CD14-positive monocyte (primary cell): ENCODE measurements around the gene SMAD3. TPM values are rescaled to one million over a fixed set of nuclear protein-coding genes. Genes with fewer than 3 reads are reported as not detected.

Experiments
- DNase-seq, 3 donors: peaks; one replicate each; pipeline ENCODE4 v3.0.0-alpha.2; 2011 to 2022
- H2AFZ ChIP-seq: 2 replicates; pipeline ENCODE4 v1.6.0; 2012; ENCODE audit warnings: mild to moderate bottlenecking, low read depth, low read length, inconsistent platforms; ENCODE audit not compliant: insufficient read depth, poor library complexity, severe bottlenecking
- H3K27ac ChIP-seq, 2 donors: 1 replicate in 1 of 2; 2 replicates in 1 of 2; pipeline ENCODE4 v1.5.1; 2012 to 2013; ENCODE audit warnings: low read length in 2 of 2, control low read depth in 1 of 2, inconsistent platforms in 1 of 2, low read depth in 1 of 2, mild to moderate bottlenecking in 1 of 2
- H3K27me3 ChIP-seq, 2 donors: one replicate each; pipeline versions ENCODE4 v1.6.0 to v1.6.1; 2011 to 2013; ENCODE audit warnings: low read length in 2 of 2; ENCODE audit not compliant: control insufficient read depth in 2 of 2, insufficient read depth in 2 of 2
- H3K36me3 ChIP-seq, 2 donors: replicated peaks in 1 of 2; 1 replicate in 1 of 2; 2 replicates in 1 of 2; pipeline versions ENCODE4 v1.5.1 to v1.6.1; 2012 to 2013; ENCODE audit warnings: low read length in 2 of 2, control low read depth in 1 of 2, inconsistent platforms in 1 of 2, mild to moderate bottlenecking in 1 of 2; ENCODE audit not compliant: insufficient read depth in 2 of 2, control insufficient read depth in 1 of 2
- H3K4me1 ChIP-seq, 2 donors: 1 replicate in 1 of 2; 2 replicates in 1 of 2; pipeline versions ENCODE4 v1.5.1 to v1.6.1; 2012 to 2013; ENCODE audit warnings: low read length in 2 of 2, control low read depth in 1 of 2, inconsistent platforms in 1 of 2, mild to moderate bottlenecking in 1 of 2, moderate library complexity in 1 of 2; ENCODE audit not compliant: insufficient read depth in 2 of 2, control insufficient read depth in 1 of 2
- H3K4me2 ChIP-seq: replicated peaks from 2 replicates; pipeline ENCODE3; 2012; ENCODE audit warnings: low read length, moderate library complexity, mild to moderate bottlenecking; ENCODE audit not compliant: poor library complexity, severe bottlenecking; ENCODE audit errors: extremely low read depth
- H3K4me3 ChIP-seq, 3 experiments: fragments of 200-600 bp in 1 of 3; sonication (generic) in 1 of 3; replicated peaks in 1 of 3; 1 replicate in 2 of 3; 2 replicates in 1 of 3; pipeline ENCODE4 v1.5.1; 2011 to 2013; ENCODE audit warnings: low read length in 3 of 3, mild to moderate bottlenecking in 3 of 3, control low read depth in 2 of 3, low read depth in 2 of 3, inconsistent platforms in 1 of 3, moderate library complexity in 1 of 3
- H3K79me2 ChIP-seq: 2 replicates; pipeline ENCODE4 v1.6.0; 2012; ENCODE audit warnings: mild to moderate bottlenecking, control low read depth, inconsistent platforms, low read length, moderate library complexity; ENCODE audit not compliant: insufficient read depth
- H3K9ac ChIP-seq: 2 replicates; pipeline ENCODE4 v1.6.0; 2017; ENCODE audit warnings: low read length, mild to moderate bottlenecking; ENCODE audit not compliant: insufficient read depth, poor library complexity, severe bottlenecking
- H3K9me3 ChIP-seq, 2 donors: replicated peaks in 1 of 2; 1 replicate in 1 of 2; 2 replicates in 1 of 2; pipeline versions ENCODE4 v1.5.1 to v1.6.1; 2012 to 2013; ENCODE audit warnings: low read length in 2 of 2, control low read depth in 1 of 2; ENCODE audit not compliant: control insufficient read depth in 1 of 2, insufficient read depth in 1 of 2
- H4K20me1 ChIP-seq: 2 replicates; pipeline ENCODE4 v1.6.0; 2012; ENCODE audit warnings: mild to moderate bottlenecking, low read length, control low read depth, moderate library complexity; ENCODE audit not compliant: insufficient read depth
- H3K27ac Mint-ChIP-seq, 7 donors: one replicate each; pipeline ENCODE4 v1.8.0; 2020; ENCODE audit warnings: mild to moderate bottlenecking in 7 of 7, mixed read lengths in 7 of 7, moderate library complexity in 6 of 7, inconsistent platforms in 2 of 7
- H3K27me3 Mint-ChIP-seq, 3 donors: one replicate each; pipeline ENCODE4 v1.8.0; 2021 to 2022; ENCODE audit warnings: low read depth in 3 of 3, mild to moderate bottlenecking in 3 of 3, mixed read lengths in 3 of 3, moderate library complexity in 3 of 3, inconsistent platforms in 1 of 3
- H3K36me3 Mint-ChIP-seq, 2 donors: one replicate each; pipeline ENCODE4 v1.8.0; 2020; ENCODE audit warnings: mixed read lengths in 2 of 2, inconsistent platforms in 1 of 2, mild to moderate bottlenecking in 1 of 2
- H3K4me1 Mint-ChIP-seq: one replicate; pipeline ENCODE4 v1.8.0; 2020; ENCODE audit warnings: mild to moderate bottlenecking, mixed read lengths
- H3K4me3 Mint-ChIP-seq, 2 donors: one replicate each; pipeline ENCODE4 v1.8.0; 2020; ENCODE audit warnings: mild to moderate bottlenecking in 2 of 2, mixed read lengths in 2 of 2, moderate library complexity in 1 of 2
- H3K9me3 Mint-ChIP-seq, 7 donors: one replicate each; pipeline ENCODE4 v1.8.0; 2020 to 2022; ENCODE audit warnings: mixed read lengths in 7 of 7, mild to moderate bottlenecking in 6 of 7, moderate library complexity in 6 of 7, inconsistent platforms in 2 of 7
- WGBS: methylation state at CpG from one replicate; pipeline ENCODE4 v1.1.5; 2013; ENCODE audit warnings: missing lambda C conversion rate; ENCODE audit not compliant: insufficient coverage; 5-methylcytosine and 5-hydroxymethylcytosine counted together
- intact Hi-C, 2 donors: fragments of 100-400 bp; cut with micrococcal nuclease; formaldehyde crosslinking; loops; one replicate each; pipeline versions ENCODE4 v1.15.0 to v1.15.1; 2023
- polyA plus RNA-seq, 3 donors: library from polyadenylated mRNA; depleted of rRNA in 1 of 3; unstranded in 2 of 3; stranded (reverse) in 1 of 3; fragments of 300-500 nt in 2 of 3; fragments of >200 nt in 1 of 3; fragmentation: Illumina TruSeq in 2 of 3; gene quantifications; 1 replicate in 2 of 3; 2 replicates in 1 of 3; pipeline ENCODE4 v1.2.3, GENCODE V29; 2012 to 2021
- TF ChIP-seq, protein P1 (sequence below): fragments of 200-600 bp; IDR thresholded peaks from one replicate; pipeline ENCODE4 v1.8.0; 2022; ENCODE audit warnings: antibody characterized with exemption, mild to moderate bottlenecking

SMAD3 gene
- polyA plus RNA-seq, 3 donors, result 4.4 to 41.7 (median 5.4) TPM

DNA sequence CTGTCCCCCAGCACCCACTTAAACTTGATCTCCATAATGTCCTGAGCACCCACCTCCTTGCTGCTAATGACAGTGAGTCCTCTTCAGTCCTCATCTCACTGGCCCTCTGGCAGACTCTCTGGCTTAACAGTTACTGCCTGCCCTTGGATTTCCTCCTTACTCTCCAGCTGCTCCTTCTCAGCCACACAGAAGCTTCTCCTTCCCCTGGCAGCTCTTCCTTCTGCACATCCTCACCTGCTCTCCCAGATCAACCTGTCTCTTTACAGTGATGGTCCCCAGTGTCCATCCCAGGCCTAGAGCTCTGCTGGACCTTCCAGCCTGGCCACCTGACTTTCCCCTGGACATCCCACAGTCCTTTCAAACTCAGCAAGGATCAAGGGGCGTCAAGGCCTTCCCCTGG is 47.4 kb upstream of the SMAD3 start:
- Histone ChIP-seq H3K36me3 (no peaks in the 10 kb centered on the region), H3K79me2 (no peaks in the 10 kb centered on the region), H3K27ac (no peak overlapping the region), H3K27me3 (no peaks in the 10 kb centered on the region), H2AFZ (no peak overlapping the region), H4K20me1 (no peaks in the 10 kb centered on the region), H3K4me3 (no peak overlapping the region), H3K9me3 (no peaks in the 10 kb centered on the region), H3K4me1 (peaks cover 53 to 70% of the 10 kb centered on the region in 2 donors), H3K4me2 (no peak overlapping the region), H3K9ac (no peak overlapping the region)
- TF ChIP-seq, protein P1, sequence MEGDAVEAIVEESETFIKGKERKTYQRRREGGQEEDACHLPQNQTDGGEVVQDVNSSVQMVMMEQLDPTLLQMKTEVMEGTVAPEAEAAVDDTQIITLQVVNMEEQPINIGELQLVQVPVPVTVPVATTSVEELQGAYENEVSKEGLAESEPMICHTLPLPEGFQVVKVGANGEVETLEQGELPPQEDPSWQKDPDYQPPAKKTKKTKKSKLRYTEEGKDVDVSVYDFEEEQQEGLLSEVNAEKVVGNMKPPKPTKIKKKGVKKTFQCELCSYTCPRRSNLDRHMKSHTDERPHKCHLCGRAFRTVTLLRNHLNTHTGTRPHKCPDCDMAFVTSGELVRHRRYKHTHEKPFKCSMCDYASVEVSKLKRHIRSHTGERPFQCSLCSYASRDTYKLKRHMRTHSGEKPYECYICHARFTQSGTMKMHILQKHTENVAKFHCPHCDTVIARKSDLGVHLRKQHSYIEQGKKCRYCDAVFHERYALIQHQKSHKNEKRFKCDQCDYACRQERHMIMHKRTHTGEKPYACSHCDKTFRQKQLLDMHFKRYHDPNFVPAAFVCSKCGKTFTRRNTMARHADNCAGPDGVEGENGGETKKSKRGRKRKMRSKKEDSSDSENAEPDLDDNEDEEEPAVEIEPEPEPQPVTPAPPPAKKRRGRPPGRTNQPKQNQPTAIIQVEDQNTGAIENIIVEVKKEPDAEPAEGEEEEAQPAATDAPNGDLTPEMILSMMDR, result no peak
- Mint-ChIP-seq H3K4me1 (peaks cover 63% of the 10 kb centered on the region), H3K4me3 (no peak overlapping the region), H3K9me3 (peaks cover 0 to 2% (median 0%) of the 10 kb centered on the region in 7 donors), H3K27me3 (peaks cover 0 to 7% (median 0%) of the 10 kb centered on the region in 3 donors), H3K27ac (peak overlapping the region; percentile 65 to 83 (median 73)), H3K36me3 (peaks cover 3 to 8% of the 10 kb centered on the region in 2 donors)
- DNase-seq, result no peak
- WGBS, result 0% methylated on average over 1 of the region's 1 CpG
- intact Hi-C loops, result no loop called here

DNA sequence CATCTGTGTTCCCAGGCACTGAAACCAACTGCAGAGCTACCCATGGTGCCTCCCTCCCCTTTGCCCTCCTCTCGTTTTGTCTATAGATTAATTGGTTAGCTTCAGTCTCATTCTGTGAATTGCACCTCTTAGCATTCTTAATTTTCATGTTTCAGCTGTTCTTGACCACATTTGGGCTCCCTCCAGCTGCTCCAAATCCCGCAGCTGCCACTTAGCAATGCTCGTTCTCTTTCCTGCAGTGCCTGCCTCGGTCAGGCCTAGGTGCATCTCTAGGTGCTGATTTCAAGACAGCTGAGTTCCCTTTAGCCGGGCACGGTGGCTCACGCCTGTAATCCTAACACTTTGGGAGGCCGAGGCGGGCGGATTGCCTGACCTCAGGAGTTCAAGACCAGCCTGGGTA is 47.0 kb upstream of the SMAD3 start:
- H3K4me1 Mint-ChIP-seq, result peaks cover 66% of the 10 kb centered on the region
- no peak overlapping the region for H2AFZ ChIP-seq
- no peaks in the 10 kb centered on the region for H3K36me3 ChIP-seq
- peaks cover 7 to 10% of the 10 kb centered on the region in 2 donors for H3K36me3 Mint-ChIP-seq
- no peak overlapping the region for H3K27ac ChIP-seq
- intact Hi-C loops, result no loop called here
- H3K9me3 Mint-ChIP-seq, result peaks cover 0 to 2% (median 0%) of the 10 kb centered on the region in 7 donors
- H3K4me2 ChIP-seq, result no peak overlapping the region
- H3K27me3 ChIP-seq, result no peaks in the 10 kb centered on the region
- DNase-seq, result no peak
- H3K9ac ChIP-seq, result no peak overlapping the region
- TF ChIP-seq, protein P1, result no peak
- H3K4me3 ChIP-seq, result no peak overlapping the region
- no peak overlapping the region for H3K4me3 Mint-ChIP-seq
- peak overlapping the region in 4 of 7 donors; percentile 49 to 80 (median 70) for H3K27ac Mint-ChIP-seq
- 85% methylated on average over 9 of the region's 10 CpGs for WGBS
- H3K79me2 ChIP-seq, result no peaks in the 10 kb centered on the region
- no peaks in the 10 kb centered on the region for H4K20me1 ChIP-seq
- H3K9me3 ChIP-seq, result no peaks in the 10 kb centered on the region
- H3K27me3 Mint-ChIP-seq, result peaks cover 0 to 7% (median 0%) of the 10 kb centered on the region in 3 donors
- H3K4me1 ChIP-seq, result peaks cover 57 to 74% of the 10 kb centered on the region in 2 donors
